ENCODE measurements around the gene P2RX6. TPM values are rescaled to one million over a fixed set of nuclear protein-coding genes. Genes with fewer than 3 reads are reported as not detected.
A peak's percentile ranks its signal among the peaks of the same experiment; 100 is the strongest.

The P2RX6 gene
- total RNA-seq, 5 donors from 2014 or later (not counting 1 experiment from before 2014, with no cell fraction given): 0.29 to 1.6 (median 1.0) TPM

DNA sequence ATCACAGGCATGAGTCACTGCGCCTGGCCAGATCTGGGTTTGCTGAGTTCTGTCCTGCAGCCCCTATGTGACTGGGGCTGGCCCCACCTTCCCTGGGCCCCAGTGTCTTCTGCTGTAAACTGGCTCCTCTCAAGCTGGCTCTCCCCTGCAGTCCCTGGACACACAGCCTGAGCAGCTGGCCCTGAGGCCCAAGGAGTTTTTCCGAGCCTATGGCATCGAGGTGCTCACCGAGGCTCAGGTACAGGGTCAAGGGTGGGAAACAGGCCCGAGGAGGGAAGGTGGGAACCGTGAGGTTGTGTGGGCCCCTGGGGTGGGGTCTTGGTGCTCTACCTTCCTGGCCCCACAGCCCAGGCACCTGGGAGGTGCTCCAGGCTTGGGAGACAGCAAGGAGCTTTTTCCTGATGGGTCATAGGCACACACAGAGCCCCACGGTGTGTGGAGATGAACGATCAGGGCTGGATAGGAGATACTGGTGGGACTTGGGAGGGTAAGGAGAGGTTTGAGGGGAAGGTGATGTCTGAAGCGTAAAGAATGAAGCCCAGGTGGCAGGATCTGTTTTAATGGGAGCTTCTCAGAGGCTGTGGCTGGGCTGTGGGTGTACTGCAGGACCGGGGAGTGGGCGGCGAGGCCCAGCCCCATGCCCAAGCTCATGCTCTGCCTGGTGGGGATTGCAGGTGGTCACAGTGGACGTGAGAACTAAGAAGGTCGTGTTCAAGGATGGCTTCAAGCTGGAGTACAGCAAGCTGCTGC lies 39.2 kb upstream of the P2RX6 start:
- peaks cover 0 to 2% of the 10 kb centered on the region in 2 donors for H3K27me3 Mint-ChIP-seq
- DNase-seq: no peak
- Histone ChIP-seq H3K36me3 (ENCODE audit: control insufficient read depth in 2 of 2, extremely low read depth in 1 of 2, insufficient read depth in 1 of 2, low read length in 1 of 2) (no peaks in the 10 kb centered on the region), H3K27ac (ENCODE audit: low read length) (no peak overlapping the region), H3K27me3 (replicated peaks in 1 of 2; ENCODE audit: control insufficient read depth in 2 of 2, extremely low read depth in 1 of 2, insufficient read depth in 2 of 2, low read length in 1 of 2) (peaks cover 0 to 38% of the 10 kb centered on the region in 2 experiments), H3K9me3 (no peaks in the 10 kb centered on the region), H3K4me1 (ENCODE audit: control insufficient read depth in 1 of 2, extremely low read depth in 1 of 2, insufficient read depth in 2 of 2, low read length in 2 of 2) (peaks cover 0 to 20% of the 10 kb centered on the region in 2 experiments), H3K4me3 (ENCODE audit: control insufficient read depth in 1 of 2, extremely low read depth in 1 of 2, low read length in 1 of 2) (no peak overlapping the region)
- WGBS (ENCODE audit: insufficient coverage): 76% methylated on average over 14 of the region's 14 CpGs
- no peak overlapping the region for H3K4me3 Mint-ChIP-seq
- no peak for ATAC-seq (replicated peaks in 1 of 4)
- H3K4me1 Mint-ChIP-seq: peaks cover 16 to 18% (median 17%) of the 10 kb centered on the region in 3 donors
- no peaks in the 10 kb centered on the region for H3K9me3 Mint-ChIP-seq
- ChIA-PET CTCF (no interaction called here), POLR2A (no interaction called here)
- no peak overlapping the region for H3K27ac Mint-ChIP-seq
- no peaks in the 10 kb centered on the region for H3K36me3 Mint-ChIP-seq

GRCh38 chr22:20976291-20976877 lies 38.6 kb upstream of the P2RX6 start:
- POLR2A ChIA-PET: no interaction called here
- no peaks in the 10 kb centered on the region for H3K9me3 Mint-ChIP-seq
- H3K4me3 Mint-ChIP-seq: no peak overlapping the region
- CTCF ChIA-PET: no interaction called here
- H3K27me3 Mint-ChIP-seq: peaks cover 0 to 2% of the 10 kb centered on the region in 2 donors
- H3K36me3 Mint-ChIP-seq: no peaks in the 10 kb centered on the region
- H3K27me3 ChIP-seq (replicated peaks in 1 of 2; ENCODE audit: control insufficient read depth in 2 of 2, extremely low read depth in 1 of 2, insufficient read depth in 2 of 2, low read length in 1 of 2): peaks cover 0 to 38% of the 10 kb centered on the region in 2 experiments
- peaks cover 3 to 26% of the 10 kb centered on the region in 2 experiments for H3K4me1 ChIP-seq (ENCODE audit: control insufficient read depth in 1 of 2, extremely low read depth in 1 of 2, insufficient read depth in 2 of 2, low read length in 2 of 2)
- H3K27ac Mint-ChIP-seq: no peak overlapping the region
- WGBS (ENCODE audit: insufficient coverage): 72% methylated on average over 9 of the region's 24 CpGs
- DNase-seq: no peak
- H3K36me3 ChIP-seq (ENCODE audit: control insufficient read depth in 2 of 2, extremely low read depth in 1 of 2, insufficient read depth in 1 of 2, low read length in 1 of 2): no peaks in the 10 kb centered on the region
- no peak for ATAC-seq (replicated peaks in 1 of 4)
- no peaks in the 10 kb centered on the region for H3K9me3 ChIP-seq
- no peak overlapping the region for H3K27ac ChIP-seq (ENCODE audit: low read length)
- H3K4me1 Mint-ChIP-seq: peaks cover 23 to 25% (median 24%) of the 10 kb centered on the region in 3 donors
- no peak overlapping the region for H3K4me3 ChIP-seq (ENCODE audit: control insufficient read depth in 1 of 2, extremely low read depth in 1 of 2, low read length in 1 of 2)

GRCh38 chr22:20977019-20977418 lies 37.9 kb upstream of the P2RX6 start:
- Mint-ChIP-seq H3K9me3 (no peaks in the 10 kb centered on the region), H3K36me3 (no peaks in the 10 kb centered on the region), H3K27ac (no peak overlapping the region), H3K4me1 (peaks cover 25 to 27% (median 27%) of the 10 kb centered on the region in 3 donors), H3K27me3 (peaks cover 0 to 2% of the 10 kb centered on the region in 2 donors), H3K4me3 (no peak overlapping the region)
- H3K9me3 ChIP-seq: no peaks in the 10 kb centered on the region
- no peaks in the 10 kb centered on the region for H3K36me3 ChIP-seq (ENCODE audit: control insufficient read depth in 2 of 2, extremely low read depth in 1 of 2, insufficient read depth in 1 of 2, low read length in 1 of 2)
- 87% methylated on average over 6 of the region's 11 CpGs for WGBS (ENCODE audit: insufficient coverage)
- peaks cover 3 to 30% of the 10 kb centered on the region in 2 experiments for H3K4me1 ChIP-seq (ENCODE audit: control insufficient read depth in 1 of 2, extremely low read depth in 1 of 2, insufficient read depth in 2 of 2, low read length in 2 of 2)
- CTCF ChIA-PET: no interaction called here
- no peak overlapping the region for H3K27ac ChIP-seq (ENCODE audit: low read length)
- POLR2A ChIA-PET: no interaction called here
- H3K27me3 ChIP-seq (replicated peaks in 1 of 2; ENCODE audit: control insufficient read depth in 2 of 2, extremely low read depth in 1 of 2, insufficient read depth in 2 of 2, low read length in 1 of 2): peaks cover 0 to 38% of the 10 kb centered on the region in 2 experiments
- no peak overlapping the region for H3K4me3 ChIP-seq (ENCODE audit: control insufficient read depth in 1 of 2, extremely low read depth in 1 of 2, low read length in 1 of 2)
- no peak for DNase-seq
- ATAC-seq (replicated peaks in 1 of 4): no peak

GRCh38 chr22:20977516-20978170 lies 37.3 kb upstream of the P2RX6 start:
- no peaks in the 10 kb centered on the region for H3K36me3 Mint-ChIP-seq
- H3K27me3 ChIP-seq (replicated peaks in 1 of 2; ENCODE audit: control insufficient read depth in 2 of 2, extremely low read depth in 1 of 2, insufficient read depth in 2 of 2, low read length in 1 of 2): peaks cover 0 to 38% of the 10 kb centered on the region in 2 experiments
- H3K36me3 ChIP-seq (ENCODE audit: control insufficient read depth in 2 of 2, extremely low read depth in 1 of 2, insufficient read depth in 1 of 2, low read length in 1 of 2): no peaks in the 10 kb centered on the region
- H3K4me1 ChIP-seq (ENCODE audit: control insufficient read depth in 1 of 2, extremely low read depth in 1 of 2, insufficient read depth in 2 of 2, low read length in 2 of 2): peaks cover 3 to 34% of the 10 kb centered on the region in 2 experiments
- H3K9me3 ChIP-seq: no peaks in the 10 kb centered on the region
- CTCF ChIA-PET: no interaction called here
- DNase-seq (no peak), ATAC-seq (replicated peaks in 1 of 4) (no peak)
- no peak overlapping the region for H3K4me3 ChIP-seq (ENCODE audit: control insufficient read depth in 1 of 2, extremely low read depth in 1 of 2, low read length in 1 of 2)
- peaks cover 28 to 30% (median 30%) of the 10 kb centered on the region in 3 donors for H3K4me1 Mint-ChIP-seq
- peaks cover 0 to 2% of the 10 kb centered on the region in 2 donors for H3K27me3 Mint-ChIP-seq
- POLR2A ChIA-PET: interaction anchor here in 1 of 2 donors (0.5 kb wide), 1 partner anchor 30 kb away, joined by 4 read pairs; no protein-coding TSS in a partner anchor
- H3K9me3 Mint-ChIP-seq: no peaks in the 10 kb centered on the region
- H3K27ac Mint-ChIP-seq: peak overlapping the region in 1 of 2 donors; percentile 39
- H3K27ac ChIP-seq (ENCODE audit: low read length): no peak overlapping the region
- no peak overlapping the region for H3K4me3 Mint-ChIP-seq
- WGBS (ENCODE audit: insufficient coverage): 80% methylated on average over 14 of the region's 17 CpGs

GRCh38 chr22:20978419-20978818 lies 36.5 kb upstream of the P2RX6 start:
- Mint-ChIP-seq H3K27me3 (peaks cover 0 to 2% of the 10 kb centered on the region in 2 donors), H3K4me1 (peaks cover 36 to 38% (median 37%) of the 10 kb centered on the region in 3 donors), H3K4me3 (peak overlapping the region in 1 of 3 donors; percentile 42), H3K36me3 (no peaks in the 10 kb centered on the region), H3K9me3 (no peaks in the 10 kb centered on the region), H3K27ac (no peak overlapping the region)
- ChIA-PET POLR2A (interaction anchor here in 1 of 2 donors (0.5 kb wide), 2 partner anchors 29 to 143 kb away, joined by 4 to 5 read pairs; no protein-coding TSS in a partner anchor), CTCF (no interaction called here)
- Histone ChIP-seq H3K27me3 (replicated peaks in 1 of 2; ENCODE audit: control insufficient read depth in 2 of 2, extremely low read depth in 1 of 2, insufficient read depth in 2 of 2, low read length in 1 of 2) (peaks cover 0 to 36% of the 10 kb centered on the region in 2 experiments), H3K36me3 (ENCODE audit: control insufficient read depth in 2 of 2, extremely low read depth in 1 of 2, insufficient read depth in 1 of 2, low read length in 1 of 2) (no peaks in the 10 kb centered on the region), H3K9me3 (no peaks in the 10 kb centered on the region), H3K27ac (ENCODE audit: low read length) (no peak overlapping the region), H3K4me1 (ENCODE audit: control insufficient read depth in 1 of 2, extremely low read depth in 1 of 2, insufficient read depth in 2 of 2, low read length in 2 of 2) (peaks cover 5 to 42% of the 10 kb centered on the region in 2 experiments), H3K4me3 (ENCODE audit: control insufficient read depth in 1 of 2, extremely low read depth in 1 of 2, low read length in 1 of 2) (no peak overlapping the region)
- ATAC-seq (replicated peaks in 1 of 4) (no peak), DNase-seq (no peak)
- WGBS (ENCODE audit: insufficient coverage): 40% methylated on average over 1 of the region's 2 CpGs

GRCh38 chr22:20979243-20979809 lies 35.6 kb upstream of the P2RX6 start:
- ChIA-PET POLR2A (no interaction called here), CTCF (no interaction called here)
- Histone ChIP-seq H3K4me3 (ENCODE audit: control insufficient read depth in 1 of 2, extremely low read depth in 1 of 2, low read length in 1 of 2) (no peak overlapping the region), H3K36me3 (ENCODE audit: control insufficient read depth in 2 of 2, extremely low read depth in 1 of 2, insufficient read depth in 1 of 2, low read length in 1 of 2) (peaks cover 0 to 4% of the 10 kb centered on the region in 2 donors), H3K27ac (ENCODE audit: low read length) (no peak overlapping the region), H3K9me3 (no peaks in the 10 kb centered on the region), H3K27me3 (replicated peaks in 1 of 2; ENCODE audit: control insufficient read depth in 2 of 2, extremely low read depth in 1 of 2, insufficient read depth in 2 of 2, low read length in 1 of 2) (peaks cover 0 to 31% of the 10 kb centered on the region in 2 experiments), H3K4me1 (ENCODE audit: control insufficient read depth in 1 of 2, extremely low read depth in 1 of 2, insufficient read depth in 2 of 2, low read length in 2 of 2) (peaks cover 5 to 46% of the 10 kb centered on the region in 2 experiments)
- H3K4me1 Mint-ChIP-seq: peaks cover 44 to 45% (median 45%) of the 10 kb centered on the region in 3 donors
- H3K27ac Mint-ChIP-seq: peak overlapping the region; percentile 29 to 80
- ATAC-seq (replicated peaks in 1 of 4) (peak; percentile 21 to 50 (median 40)), DNase-seq (peak in 34 of 35 experiments; percentile 25 to 75 (median 66))
- H3K27me3 Mint-ChIP-seq: peaks cover 0 to 2% of the 10 kb centered on the region in 2 donors
- peak overlapping the region; percentile 42 to 65 (median 65) for H3K4me3 Mint-ChIP-seq
- no peaks in the 10 kb centered on the region for H3K9me3 Mint-ChIP-seq
- no peaks in the 10 kb centered on the region for H3K36me3 Mint-ChIP-seq
- 27% methylated on average over 38 of the region's 39 CpGs for WGBS (ENCODE audit: insufficient coverage)
